GM23338 (cell line): ENCODE measurements around the gene SLK. TPM values are rescaled to one million over a fixed set of nuclear protein-coding genes. Genes with fewer than 3 reads are reported as not detected.

Experiments used
- ATAC-seq: fragments of 200-7000 bp; cut with Tn5 transposase; 3 replicates; pipeline ENCODE4 v1.9.1; 2020
- DNase-seq: peaks from one replicate; pipeline ENCODE4 v3.0.0-alpha.2; 2015; ENCODE audit warnings: low spot score
- H2AFZ ChIP-seq: fragments of 200-600 bp; sonication (generic); 2 replicates; pipeline ENCODE4 v1.8.0; 2016; ENCODE audit warnings: antibody characterized with exemption, mild to moderate bottlenecking, moderate library complexity
- H3F3A ChIP-seq: fragments of 200-600 bp; sonication (generic); replicated peaks from 2 replicates; pipeline ENCODE4 v1.8.0; 2017; ENCODE audit warnings: antibody characterized with exemption, mixed run types, low read depth
- H3K27ac ChIP-seq: fragments of 200-600 bp; sonication (generic); 2 replicates; pipeline ENCODE4 v1.6.1; 2016; ENCODE audit warnings: low read depth
- H3K27me3 ChIP-seq: fragments of 200-600 bp; sonication (generic); 2 replicates; pipeline ENCODE4 v1.8.0; 2016; ENCODE audit warnings: mild to moderate bottlenecking, mixed run types, moderate library complexity; ENCODE audit not compliant: insufficient read depth
- H3K36me3 ChIP-seq: fragments of 200-600 bp; sonication (generic); 2 replicates; pipeline ENCODE4 v1.8.0; 2016; ENCODE audit warnings: mild to moderate bottlenecking; ENCODE audit not compliant: insufficient read depth
- H3K4me1 ChIP-seq: fragments of 200-600 bp; sonication (generic); 2 replicates; pipeline ENCODE4 v1.8.0; 2016; ENCODE audit warnings: mild to moderate bottlenecking, moderate library complexity; ENCODE audit not compliant: insufficient read depth
- H3K4me2 ChIP-seq: fragments of 200-600 bp; sonication (generic); 2 replicates; pipeline ENCODE4 v1.7.1; 2017; ENCODE audit warnings: mixed run types
- H3K4me3 ChIP-seq: fragments of 200-600 bp; sonication (generic); 2 replicates; pipeline ENCODE4 v1.6.1; 2016; ENCODE audit warnings: mixed run types
- H3K79me2 ChIP-seq: fragments of 200-600 bp; sonication (generic); replicated peaks from 2 replicates; pipeline ENCODE4 v1.8.0; 2017; ENCODE audit warnings: mild to moderate bottlenecking; ENCODE audit not compliant: insufficient read depth
- H3K9me2 ChIP-seq: fragments of 200-600 bp; sonication (generic); 2 replicates; pipeline ENCODE4 v1.8.0; 2017; ENCODE audit not compliant: insufficient read depth
- H4K20me1 ChIP-seq: fragments of 200-600 bp; sonication (generic); replicated peaks from 2 replicates; pipeline ENCODE4 v1.8.0; 2017; ENCODE audit warnings: mild to moderate bottlenecking; ENCODE audit not compliant: insufficient read depth
- H3K27ac Mint-ChIP-seq: 2 replicates; pipeline ENCODE4 v1.8.0; 2020; ENCODE audit warnings: inconsistent platforms, mild to moderate bottlenecking, moderate library complexity, mixed read lengths
- H3K27me3 Mint-ChIP-seq: 3 replicates; pipeline ENCODE4 v1.8.0; 2022; ENCODE audit warnings: low read depth, mild to moderate bottlenecking, moderate library complexity, mixed read lengths, inconsistent platforms; ENCODE audit not compliant: insufficient read depth, poor library complexity
- H3K36me3 Mint-ChIP-seq: 3 replicates; pipeline ENCODE4 v1.8.0; 2021; ENCODE audit warnings: low read depth, mild to moderate bottlenecking, inconsistent platforms, moderate library complexity, mixed read lengths
- H3K4me1 Mint-ChIP-seq: 3 replicates; pipeline ENCODE4 v1.8.0; 2020; ENCODE audit warnings: mild to moderate bottlenecking, inconsistent platforms, mixed read lengths
- H3K4me3 Mint-ChIP-seq: 3 replicates; pipeline ENCODE4 v1.8.0; 2021; ENCODE audit warnings: moderate library complexity, mild to moderate bottlenecking, inconsistent platforms, mixed read lengths
- H3K9me3 Mint-ChIP-seq: 3 replicates; pipeline ENCODE4 v1.8.0; 2020; ENCODE audit warnings: moderate library complexity, mild to moderate bottlenecking, inconsistent platforms, mixed read lengths
- CREB1 ChIP-seq: fragments of 250-450 bp; sonication (Bioruptor Pico); IDR thresholded peaks from 2 replicates; pipeline ENCODE4 v1.5.0; 2020; ENCODE audit warnings: low read depth, mild to moderate bottlenecking, moderate library complexity
- CTCF ChIP-seq, 2 experiments: fragments of 200-600 bp in 1 of 2; sonication (generic) in 1 of 2; conservative IDR thresholded peaks; 2 replicates each; pipeline versions ENCODE4 v1.5.1 to v1.6.1; 2016 to 2017; ENCODE audit warnings: antibody characterized with exemption in 2 of 2, low read depth in 2 of 2, mild to moderate bottlenecking in 2 of 2, moderate library complexity in 1 of 2
- ETS1 ChIP-seq: IDR thresholded peaks from 2 replicates; pipeline ENCODE4 v1.6.1; 2016; ENCODE audit warnings: antibody characterized with exemption
- JUNB ChIP-seq: IDR thresholded peaks from one replicate; pipeline ENCODE4 v1.6.1; 2016; ENCODE audit warnings: antibody characterized with exemption; ENCODE audit not compliant: unreplicated experiment
- NANOG ChIP-seq: IDR thresholded peaks from 2 replicates; pipeline ENCODE4 v1.6.1; 2016; ENCODE audit warnings: antibody characterized with exemption, borderline replicate concordance
- POLR2AphosphoS5 ChIP-seq: IDR thresholded peaks from 2 replicates; pipeline ENCODE4 v1.6.1; 2016; ENCODE audit warnings: antibody characterized with exemption, low read depth
- REST ChIP-seq: IDR thresholded peaks from one replicate; pipeline ENCODE4 v1.6.1; 2018; ENCODE audit warnings: antibody characterized with exemption; ENCODE audit not compliant: unreplicated experiment
- STAT1 ChIP-seq: IDR thresholded peaks from one replicate; pipeline ENCODE4 v1.6.1; 2016; ENCODE audit warnings: antibody characterized with exemption; ENCODE audit not compliant: unreplicated experiment
- ZNF114 ChIP-seq: fragments of 250-450 bp; sonication (Bioruptor Pico); IDR thresholded peaks from 2 replicates; pipeline ENCODE4 v1.5.0; 2020; ENCODE audit warnings: mild to moderate bottlenecking, moderate library complexity
- ZNF331 ChIP-seq: fragments of 250-450 bp; sonication (Bioruptor Pico); IDR thresholded peaks from 2 replicates; pipeline ENCODE4 v1.5.0; 2020; ENCODE audit warnings: low read depth, mild to moderate bottlenecking, moderate library complexity
- ZNF462 ChIP-seq: fragments of 250-450 bp; sonication (Bioruptor Pico); IDR thresholded peaks from 2 replicates; pipeline ENCODE4 v1.5.0; 2020; ENCODE audit warnings: mild to moderate bottlenecking, moderate library complexity
- polyA plus RNA-seq: library from polyadenylated mRNA; unstranded; fragments of >200 nt; fragmentation: Nextera tagmentation; extraction: Ambion mirVana; gene quantifications from 2 replicates; pipeline ENCODE4 v1.2.1, GENCODE V29; 2016
- total RNA-seq: library from RNA; depleted of rRNA; stranded (reverse); fragments of >200 nt; shearing (Covaris generic); gene quantifications from 2 replicates; pipeline ENCODE4 v1.2.3, GENCODE V29; 2014

Gene SLK
- total and polyA plus RNA-seq, 2 experiments from 2014 or later: 8.4 to 21.5 TPM

DNA sequence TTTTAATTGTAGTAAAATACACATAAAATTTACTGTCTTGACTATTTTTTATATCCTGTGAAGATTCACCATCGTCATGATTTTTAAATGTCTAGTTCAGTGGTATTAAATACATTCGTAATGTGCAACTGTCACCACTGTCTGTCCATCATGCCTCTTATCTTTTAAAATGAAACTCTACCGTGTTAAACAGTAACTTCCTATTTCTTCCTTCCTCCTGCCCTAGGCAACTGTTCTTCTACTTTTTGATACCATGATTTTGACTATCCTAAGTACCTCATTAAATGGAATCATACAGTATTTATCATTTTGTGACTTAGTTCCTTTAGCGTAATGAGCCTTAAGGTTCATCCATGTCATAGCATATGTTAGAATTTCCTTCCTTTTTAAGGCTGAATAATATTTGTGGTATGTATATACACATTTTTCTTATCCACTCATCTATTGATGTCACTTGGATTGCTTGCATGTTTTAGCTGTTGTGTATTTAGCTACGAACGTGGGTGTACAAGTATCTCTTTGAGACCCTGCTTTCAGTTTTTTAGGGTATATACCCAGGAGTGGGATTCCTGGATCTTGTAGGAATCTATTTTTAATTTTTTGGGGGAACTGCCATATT is 13.5 kb downstream of the SLK start:
- 0 out of 2 replicates have a peak, but pooled peaks cover 4% of the 10 kb centered on the region for H4K20me1 ChIP-seq
- H3K4me2 ChIP-seq: no peak overlapping the region
- no peak overlapping the region for H3K27ac ChIP-seq
- Mint-ChIP-seq H3K27me3 (no peaks in the 10 kb centered on the region), H3K4me3 (no peak overlapping the region), H3K27ac (no peak overlapping the region), H3K36me3 (no peaks in the 10 kb centered on the region), H3K4me1 (peaks cover 13% of the 10 kb centered on the region), H3K9me3 (no peaks in the 10 kb centered on the region)
- no peaks in the 10 kb centered on the region for H3K36me3 ChIP-seq
- H3K27me3 ChIP-seq: no peaks in the 10 kb centered on the region
- peaks cover 47% of the 10 kb centered on the region for H3K79me2 ChIP-seq
- H3K9me2 ChIP-seq: no peaks in the 10 kb centered on the region
- H3F3A ChIP-seq: no peaks in the 10 kb centered on the region
- no peak overlapping the region for H3K4me3 ChIP-seq
- ATAC-seq (no peak), DNase-seq (no peak)
- H2AFZ ChIP-seq: no peak overlapping the region
- H3K4me1 ChIP-seq: peaks cover 10% of the 10 kb centered on the region
- TF ChIP-seq ETS1 (no peak), JUNB (no peak), ZNF114 (no peak), NANOG (no peak), POLR2AphosphoS5 (no peak), CTCF (conservative IDR thresholded peaks at IDR 0.05; ENCODE audit: low read depth in 2 of 2) (no peak), REST (no peak), ZNF462 (CRISPR knock-in tag) (no peak), STAT1 (no peak), CREB1 (CRISPR knock-in tag) (no peak), ZNF331 (CRISPR knock-in tag) (no peak)
